Measurements from ENCODE around the gene KLHL3.

Gene KLHL3

GRCh38 chr5:137615171-137615775, 120.6 kb downstream of the KLHL3 start:
- FAIRE-seq (no peak), DNase-seq (ENCODE audit: insufficient read length, low spot score) (no peak)
- TF ChIP-seq CTCF (IDR thresholded peaks at IDR 0.05; ENCODE audit: insufficient read depth, missing control alignments) = no peak

GRCh38 chr5:137613554-137614265, 122.2 kb downstream of the KLHL3 start:
- TF ChIP-seq CTCF (IDR thresholded peaks at IDR 0.05; ENCODE audit: insufficient read depth, missing control alignments) = no peak
- FAIRE-seq = no peak
- no peak for DNase-seq (ENCODE audit: insufficient read length, low spot score)

- TF ChIP-seq CTCF (IDR thresholded peaks at IDR 0.05; ENCODE audit: insufficient read depth, missing control alignments) = no peak
- FAIRE-seq = no peak
- DNase-seq (ENCODE audit: insufficient read length, low spot score) = no peak
These were observed 123.3 kb downstream of the KLHL3 start for GRCh38 chr5:137612576-137612975.

- FAIRE-seq (no peak), DNase-seq (ENCODE audit: insufficient read length, low spot score) (no peak)
- no peak for TF ChIP-seq CTCF (IDR thresholded peaks at IDR 0.05; ENCODE audit: insufficient read depth, missing control alignments)
These were observed 124.0 kb downstream of the KLHL3 start for GRCh38 chr5:137611794-137612435.

GRCh38 chr5:137611011-137611580, 124.8 kb downstream of the KLHL3 start:
- FAIRE-seq = no peak
- no peak for TF ChIP-seq CTCF (IDR thresholded peaks at IDR 0.05; ENCODE audit: insufficient read depth, missing control alignments)
- no peak for DNase-seq (ENCODE audit: insufficient read length, low spot score)

- no peak for FAIRE-seq
- TF ChIP-seq CTCF (IDR thresholded peaks at IDR 0.05; ENCODE audit: insufficient read depth, missing control alignments) = no peak
These were observed 125.3 kb downstream of the KLHL3 start for GRCh38 chr5:137610598-137610997.

More at GRCh38 chr5:137610598-137610997, 125.3 kb downstream of the KLHL3 start:
- DNase-seq (ENCODE audit: insufficient read length, low spot score) = no peak

All from D721Med (cell line).